ENCODE results near the gene GOSR2. TPM values are rescaled to one million over a fixed set of nuclear protein-coding genes. Genes with fewer than 3 reads are reported as not detected.

The GOSR2 gene
- total RNA-seq, 1 donor from 2014 or later = 55.2 TPM

- H3K9me3 ChIP-seq = no peaks in the 10 kb centered on the region
- H3K4me3 ChIP-seq = no peak overlapping the region
- no peaks in the 10 kb centered on the region for H3K27me3 ChIP-seq (ENCODE audit: low read depth)
- H3K36me3 ChIP-seq = no peaks in the 10 kb centered on the region
- intact Hi-C loops (cut with DNase I) = no loop called here
- no peaks in the 10 kb centered on the region for H3K4me1 ChIP-seq
- TF ChIP-seq, protein P1, sequence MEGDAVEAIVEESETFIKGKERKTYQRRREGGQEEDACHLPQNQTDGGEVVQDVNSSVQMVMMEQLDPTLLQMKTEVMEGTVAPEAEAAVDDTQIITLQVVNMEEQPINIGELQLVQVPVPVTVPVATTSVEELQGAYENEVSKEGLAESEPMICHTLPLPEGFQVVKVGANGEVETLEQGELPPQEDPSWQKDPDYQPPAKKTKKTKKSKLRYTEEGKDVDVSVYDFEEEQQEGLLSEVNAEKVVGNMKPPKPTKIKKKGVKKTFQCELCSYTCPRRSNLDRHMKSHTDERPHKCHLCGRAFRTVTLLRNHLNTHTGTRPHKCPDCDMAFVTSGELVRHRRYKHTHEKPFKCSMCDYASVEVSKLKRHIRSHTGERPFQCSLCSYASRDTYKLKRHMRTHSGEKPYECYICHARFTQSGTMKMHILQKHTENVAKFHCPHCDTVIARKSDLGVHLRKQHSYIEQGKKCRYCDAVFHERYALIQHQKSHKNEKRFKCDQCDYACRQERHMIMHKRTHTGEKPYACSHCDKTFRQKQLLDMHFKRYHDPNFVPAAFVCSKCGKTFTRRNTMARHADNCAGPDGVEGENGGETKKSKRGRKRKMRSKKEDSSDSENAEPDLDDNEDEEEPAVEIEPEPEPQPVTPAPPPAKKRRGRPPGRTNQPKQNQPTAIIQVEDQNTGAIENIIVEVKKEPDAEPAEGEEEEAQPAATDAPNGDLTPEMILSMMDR (IDR thresholded peaks at IDR 0.05) = no peak
- ATAC-seq (no peak), DNase-seq (no peak)
- no peak overlapping the region for H3K27ac ChIP-seq
Observed at GRCh38 chr17:46968896-46969295, 45.9 kb downstream of the GOSR2 start.

DNA sequence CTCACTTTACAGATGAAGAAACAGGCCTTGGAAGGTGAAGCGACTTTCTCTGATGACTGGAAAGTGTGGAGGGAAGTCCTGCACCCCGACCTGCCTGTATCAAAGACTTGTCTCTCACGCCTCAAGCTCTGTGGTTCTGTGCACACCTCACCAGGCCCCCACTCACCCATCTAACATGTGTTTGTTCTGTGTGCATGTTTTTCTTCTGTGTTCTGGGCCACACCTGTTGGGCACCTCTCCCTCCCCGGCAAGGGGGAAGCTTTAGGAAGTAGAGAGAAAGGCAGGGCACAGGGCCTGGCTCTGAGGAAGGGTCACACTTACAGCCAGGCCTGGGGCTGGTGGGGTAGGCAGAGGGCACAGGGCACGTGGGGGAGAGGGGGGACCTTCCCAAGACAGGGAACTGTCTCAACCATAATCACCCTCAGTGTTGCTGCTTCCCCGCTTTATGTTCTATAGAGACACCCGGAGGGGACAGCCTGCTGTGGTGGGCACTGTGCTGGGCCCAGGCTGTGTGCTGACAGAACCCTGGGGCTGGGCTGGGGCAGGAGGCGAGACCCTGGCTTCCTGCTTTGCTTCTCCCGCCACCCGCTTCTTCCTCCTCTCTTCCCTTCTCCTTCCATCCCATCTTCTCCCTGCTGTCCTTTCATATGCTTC lies 48.8 kb downstream of the GOSR2 start:
- TF ChIP-seq, protein P1 (IDR thresholded peaks at IDR 0.05) = no peak
- DNase-seq (no peak), ATAC-seq (no peak)
- Histone ChIP-seq H3K27ac (no peak overlapping the region), H3K4me1 (no peaks in the 10 kb centered on the region), H3K9me3 (no peaks in the 10 kb centered on the region), H3K36me3 (no peaks in the 10 kb centered on the region), H3K4me3 (no peak overlapping the region), H3K27me3 (ENCODE audit: low read depth) (peaks cover 6% of the 10 kb centered on the region)
- intact Hi-C loops (cut with DNase I) = no loop called here

DNA sequence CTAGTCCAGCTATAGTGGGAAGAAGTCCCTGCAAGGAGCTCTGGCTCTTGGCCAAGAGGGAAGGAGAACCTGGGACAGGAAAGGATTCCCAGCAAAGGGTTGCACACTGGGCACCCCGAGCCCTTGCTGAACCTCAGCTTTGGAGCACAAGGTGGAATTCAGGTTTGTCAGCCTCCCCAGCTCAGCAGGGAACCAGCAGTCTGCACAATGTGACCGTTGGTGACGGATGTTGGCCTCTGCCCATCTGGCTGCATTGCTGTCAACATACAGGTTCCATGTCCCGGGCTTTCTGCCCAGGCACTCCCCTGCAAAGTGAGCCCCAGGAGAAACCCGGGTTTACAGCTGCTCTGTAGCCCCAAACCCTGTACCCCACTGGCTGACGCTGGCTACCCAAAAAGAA lies 49.4 kb downstream of the GOSR2 start:
- Histone ChIP-seq H3K27ac (no peak overlapping the region), H3K4me1 (no peaks in the 10 kb centered on the region), H3K4me3 (no peak overlapping the region), H3K9me3 (no peaks in the 10 kb centered on the region), H3K27me3 (ENCODE audit: low read depth) (peaks cover 12% of the 10 kb centered on the region), H3K36me3 (no peaks in the 10 kb centered on the region)
- intact Hi-C loops (cut with DNase I) = no loop called here
- DNase-seq = no peak
- TF ChIP-seq, protein P1 (IDR thresholded peaks at IDR 0.05) = no peak
- no peak for ATAC-seq

GRCh38 chr17:46974086-46974485 lies 51.1 kb downstream of the GOSR2 start:
- Histone ChIP-seq H3K4me3 (no peak overlapping the region), H3K36me3 (no peaks in the 10 kb centered on the region), H3K4me1 (peaks cover 14% of the 10 kb centered on the region), H3K27me3 (ENCODE audit: low read depth) (peaks cover 29% of the 10 kb centered on the region), H3K9me3 (no peaks in the 10 kb centered on the region), H3K27ac (no peak overlapping the region)
- DNase-seq (no peak), ATAC-seq (no peak)
- TF ChIP-seq, protein P1 (IDR thresholded peaks at IDR 0.05) = no peak
- intact Hi-C loops (cut with DNase I) = no loop called here

DNA sequence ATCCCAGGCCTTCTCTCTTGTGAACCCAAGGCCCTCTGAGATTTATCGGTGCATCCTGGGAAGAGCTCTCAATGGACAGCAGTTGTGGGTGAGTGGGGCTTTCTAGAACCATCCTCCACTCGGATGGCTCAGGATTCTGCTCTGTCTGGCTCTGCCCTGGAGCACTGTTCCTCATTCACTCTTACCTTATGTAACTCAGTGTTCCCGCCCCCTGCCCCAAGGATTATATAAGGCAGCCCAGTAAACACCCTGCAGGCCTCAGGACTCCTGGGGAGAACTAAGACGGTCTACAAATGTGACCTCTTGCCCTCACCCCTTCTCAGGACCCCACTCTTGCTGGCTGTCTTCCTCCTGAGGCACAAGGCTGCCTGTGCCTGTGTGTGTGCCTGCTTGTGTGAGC lies 52.3 kb downstream of the GOSR2 start:
- Histone ChIP-seq H3K4me3 (no peak overlapping the region), H3K4me1 (peaks cover 20% of the 10 kb centered on the region), H3K27me3 (ENCODE audit: low read depth) (peaks cover 41% of the 10 kb centered on the region), H3K27ac (no peak overlapping the region), H3K36me3 (no peaks in the 10 kb centered on the region), H3K9me3 (no peaks in the 10 kb centered on the region)
- ATAC-seq = no peak
- DNase-seq = no peak
- intact Hi-C loops (cut with DNase I) = no loop called here
- TF ChIP-seq, protein P1 (IDR thresholded peaks at IDR 0.05) = no peak

All from lower lobe of right lung (tissue), 2 donors.